ENCODE measurements around the gene KIF5A.

- TF ChIP-seq RAD21 (IDR thresholded peaks at IDR 0.05; ENCODE audit: low read depth) (no peak), TAF1 (IDR thresholded peaks at IDR 0.05; ENCODE audit: low read depth) (no peak), EP300 (IDR thresholded peaks at IDR 0.05; ENCODE audit: borderline replicate concordance) (no peak), YY1 (IDR thresholded peaks at IDR 0.05; ENCODE audit: low read depth) (no peak), EGR1 (IDR thresholded peaks at IDR 0.05) (no peak), ZBTB7A (IDR thresholded peaks at IDR 0.05; ENCODE audit: low read depth) (no peak), FOXM1 (IDR thresholded peaks at IDR 0.05; ENCODE audit: borderline replicate concordance, low read depth) (no peak), REST (IDR thresholded peaks at IDR 0.05; ENCODE audit: low read depth) (no peak)
- TF ChIP-seq, protein P1, sequence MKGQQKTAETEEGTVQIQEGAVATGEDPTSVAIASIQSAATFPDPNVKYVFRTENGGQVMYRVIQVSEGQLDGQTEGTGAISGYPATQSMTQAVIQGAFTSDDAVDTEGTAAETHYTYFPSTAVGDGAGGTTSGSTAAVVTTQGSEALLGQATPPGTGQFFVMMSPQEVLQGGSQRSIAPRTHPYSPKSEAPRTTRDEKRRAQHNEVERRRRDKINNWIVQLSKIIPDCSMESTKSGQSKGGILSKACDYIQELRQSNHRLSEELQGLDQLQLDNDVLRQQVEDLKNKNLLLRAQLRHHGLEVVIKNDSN (IDR thresholded peaks at IDR 0.05), result no peak
- TF ChIP-seq, protein P2, sequence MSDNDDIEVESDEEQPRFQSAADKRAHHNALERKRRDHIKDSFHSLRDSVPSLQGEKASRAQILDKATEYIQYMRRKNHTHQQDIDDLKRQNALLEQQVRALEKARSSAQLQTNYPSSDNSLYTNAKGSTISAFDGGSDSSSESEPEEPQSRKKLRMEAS (IDR thresholded peaks at IDR 0.05), result no peak
These were observed 70.5 kb downstream of the KIF5A start for GRCh38 chr12:57620245-57620935.

All from Ishikawa (cell line).